HG02943 (cell line): ENCODE measurements around the gene AAK1.
"Not testable (repeated sequence)": the region's sequence is repeated elsewhere in the genome, so short reads cannot be mapped to it uniquely, and the experiment has no call there.

Source experiments
- ATAC-seq: cut with Tn5 transposase; IDR thresholded peaks from one replicate; pipeline ENCODE4 v1.9.1; 2021; ENCODE audit warnings: mild to moderate bottlenecking, low read depth, moderate library complexity; ENCODE audit not compliant: unreplicated experiment

AAK1 gene

GRCh38 chr2:69419111-69419510, 224.4 kb downstream of the AAK1 start:
- not testable (repeated sequence) for ATAC-seq

- ATAC-seq: no peak
These were observed 227.4 kb downstream of the AAK1 start for GRCh38 chr2:69416147-69416546.
